HepG2 (cell line): ENCODE measurements around the gene SH2D6. TPM values are rescaled to one million over a fixed set of nuclear protein-coding genes. Genes with fewer than 3 reads are reported as not detected.

Experiments
- AHR ChIP-seq: IDR thresholded peaks from 2 replicates; pipeline ENCODE4 v1.6.1; 2018; ENCODE audit warnings: missing genetic modification reagents, missing compliant biosample characterization
- CERS6 ChIP-seq: sonication (generic); formaldehyde crosslinking; IDR thresholded peaks from 2 replicates; pipeline ENCODE4 v1.5.0; 2020; ENCODE audit warnings: missing genetic modification reagents
- CHCHD3 ChIP-seq: sonication (generic); formaldehyde crosslinking; IDR thresholded peaks from 2 replicates; pipeline ENCODE4 v1.8.0; 2022; ENCODE audit warnings: mild to moderate bottlenecking, missing genetic modification reagents, moderate library complexity
- ETV5 ChIP-seq: IDR thresholded peaks from 2 replicates; pipeline ENCODE4 v1.6.1; 2018; ENCODE audit warnings: missing biosample characterization, missing genetic modification reagents, inconsistent platforms, borderline replicate concordance
- HNF4G ChIP-seq, 2 experiments: sonication (generic) in 1 of 2; formaldehyde crosslinking in 1 of 2; IDR thresholded peaks; 2 replicates each; pipeline versions ENCODE4 v1.4.0 to v1.6.1; 2011 to 2020; ENCODE audit warnings: borderline replicate concordance in 2 of 2, low read depth in 2 of 2, mild to moderate bottlenecking in 2 of 2, low read length in 1 of 2, missing genetic modification reagents in 1 of 2, moderate library complexity in 1 of 2
- MBD4 ChIP-seq: IDR thresholded peaks from 2 replicates; pipeline ENCODE4 v1.6.1; 2012; ENCODE audit warnings: low read length, inconsistent platforms, borderline replicate concordance
- NBN ChIP-seq: fragments of 450-650 bp; conservative IDR thresholded peaks from 2 replicates; pipeline ENCODE4 v1.6.1; 2017
- NFAT5 ChIP-seq: sonication (generic); formaldehyde crosslinking; IDR thresholded peaks from 2 replicates; pipeline ENCODE4 v1.4.0; 2020; ENCODE audit warnings: missing genetic modification reagents
- SNAPC2 ChIP-seq: sonication (generic); formaldehyde crosslinking; IDR thresholded peaks from 2 replicates; pipeline ENCODE4 v1.8.1; 2022; ENCODE audit warnings: mild to moderate bottlenecking, missing genetic modification reagents
- ZKSCAN1 ChIP-seq: fragments of 150-350 bp; IDR thresholded peaks from 2 replicates; pipeline ENCODE4 v1.6.1; 2014; ENCODE audit warnings: low read length
- ZKSCAN8 ChIP-seq: IDR thresholded peaks from 2 replicates; pipeline ENCODE4 v1.6.1; 2016; ENCODE audit warnings: borderline replicate concordance, missing genetic modification reagents, missing compliant biosample characterization
- ZNF512B ChIP-seq: sonication (generic); formaldehyde crosslinking; IDR thresholded peaks from 2 replicates; pipeline ENCODE4 v1.5.1; 2020; ENCODE audit warnings: missing genetic modification reagents, mild to moderate bottlenecking, borderline replicate concordance
- ZNF589 ChIP-seq: sonication (generic); formaldehyde crosslinking; conservative IDR thresholded peaks from 2 replicates; pipeline ENCODE4 v1.8.0; 2022; ENCODE audit warnings: mild to moderate bottlenecking, moderate library complexity, missing genetic modification reagents
- ZNF687 ChIP-seq: sonication (generic); formaldehyde crosslinking; IDR thresholded peaks from 2 replicates; pipeline ENCODE4 v1.5.1; 2020; ENCODE audit warnings: mild to moderate bottlenecking, missing genetic modification reagents, moderate library complexity
- polyA plus RNA-seq, 8 experiments: library from polyadenylated mRNA; depleted of rRNA in 3 of 8; stranded (reverse) in 7 of 8; unstranded in 1 of 8; fragments of >200 nt; fragmentation: Illumina TruSeq in 4 of 8; extraction: Trizol in 4 of 8; gene quantifications; 2 replicates each; pipeline versions ENCODE4 v1.2.1 to v1.2.3, GENCODE V29; 2011 to 2016; ENCODE audit warnings: low read depth in 4 of 8, missing spikeins in 1 of 8, mixed read lengths in 1 of 8; ENCODE audit not compliant: insufficient read depth in 1 of 8
- total RNA-seq, 5 experiments: library from RNA; depleted of rRNA; stranded (reverse); fragments of >200 nt; fragmentation: Illumina TruSeq; extraction: Trizol; gene quantifications; 2 replicates each; pipeline ENCODE4 v1.2.3, GENCODE V29; 2016; ENCODE audit warnings: low read depth in 1 of 5

The SH2D6 gene
- total and polyA plus RNA-seq, 2 of the 13 experiments (the other 11 are each of a cell fraction or from before 2014, with no cell fraction given): 0.11 to 0.26 TPM

- TF ChIP-seq CERS6 (CRISPR knock-in tag) (no peak), ZKSCAN1 (no peak), ZKSCAN8 (0 out of 2 replicates have a peak, but pooled peaks have one; percentile 41), ZNF687 (CRISPR knock-in tag) (0 out of 2 replicates have a peak, but pooled peaks have one; percentile 37), ZNF589 (CRISPR knock-in tag) (no peak; the same call in 1 of the 2 replicates), SNAPC2 (no peak), MBD4 (no peak), AHR (CRISPR knock-in tag) (no peak), ZNF512B (CRISPR knock-in tag) (no peak; the same call in 1 of the 2 replicates), ETV5 (CRISPR knock-in tag) (peak; percentile 37; the same call in 1 of the 2 replicates), NBN (no peak), HNF4G (IDR thresholded peaks at IDR 0.05; ENCODE audit: borderline replicate concordance, low read depth, low read length) (peak; percentile 4; the same call in 1 of the 2 replicates), HNF4G (CRISPR knock-in tag; IDR thresholded peaks at IDR 0.05; ENCODE audit: borderline replicate concordance, low read depth) (no peak; the same call in 1 of the 2 replicates), NFAT5 (CRISPR knock-in tag) (no peak), CHCHD3 (no peak)
Measured at GRCh38 chr2:85468704-85469349, 50.3 kb downstream of the SH2D6 start (continued).
